H1 (cell line): Measurements from ENCODE around the gene C4B. TPM values are rescaled to one million over a fixed set of nuclear protein-coding genes. Genes with fewer than 3 reads are reported as not detected.

Experiments used
- HDAC6 ChIP-seq: IDR thresholded peaks from one replicate; pipeline ENCODE4 v1.7.1; 2012; ENCODE audit warnings: low read depth, mild to moderate bottlenecking, inconsistent platforms, low read length, moderate library complexity
- SIX5 ChIP-seq: IDR thresholded peaks from 2 replicates; pipeline ENCODE4 v1.6.1; 2011; ENCODE audit warnings: mild to moderate bottlenecking, low read depth, low read length
- polyA plus RNA-seq, 7 experiments: library from polyadenylated mRNA; depleted of rRNA in 3 of 7; stranded (reverse) in 5 of 7; unstranded in 2 of 7; fragments of >200 nt in 5 of 7; fragments of 200-250 nt in 2 of 7; gene quantifications; 1 replicate in 5 of 7; 2 replicates in 1 of 7; 4 replicates in 1 of 7; pipeline versions ENCODE4 v1.2.1 to v1.2.3, GENCODE V29; 2011 to 2013; ENCODE audit warnings: missing spikeins in 2 of 7, mixed read lengths in 2 of 7
- total RNA-seq: library from RNA; stranded (reverse); fragmentation: NEBNext Ultra II Directional; extraction: Animal tissue kit (Norgen Biotek cat#: 25700); gene quantifications from 2 replicates; pipeline ENCODE4 v1.2.1, GENCODE V29; 2021

The C4B gene
- total and polyA plus RNA-seq, 2 of the 8 experiments (the other 6 are each of a cell fraction or from before 2014, with no cell fraction given): 0.74 to 3.5 TPM

GRCh38 chr6:31967926-31968320 lies 46.7 kb upstream of the C4B start (continued):
- TF ChIP-seq SIX5: no peak
- TF ChIP-seq HDAC6: no peak
